DOHH2 (cell line): ENCODE measurements around the gene TRPM4.

Experiments used
- H3F3A ChIP-seq: fragments of 200-600 bp; sonication (generic), shearing (Covaris generic); 2 replicates; pipeline ENCODE4 v1.6.0; 2016; ENCODE audit warnings: antibody characterized with exemption, mild to moderate bottlenecking; ENCODE audit not compliant: control insufficient read depth, insufficient read depth
- H3K27ac ChIP-seq: fragments of 200-600 bp; sonication (generic); 2 replicates; pipeline ENCODE4 v1.5.1; 2014; ENCODE audit warnings: low read depth, mild to moderate bottlenecking, low read length, moderate library complexity
- H3K27me3 ChIP-seq: fragments of 200-600 bp; sonication (generic); 2 replicates; pipeline ENCODE4 v1.6.1; 2014; ENCODE audit warnings: mild to moderate bottlenecking, low read length, mixed read lengths; ENCODE audit not compliant: control insufficient read depth
- H3K36me3 ChIP-seq: fragments of 200-600 bp; sonication (generic); 2 replicates; pipeline ENCODE4 v1.6.1; 2014; ENCODE audit warnings: mild to moderate bottlenecking, low read length, moderate library complexity, mixed read lengths; ENCODE audit not compliant: control insufficient read depth
- H3K4me1 ChIP-seq: fragments of 200-600 bp; sonication (generic); 2 replicates; pipeline ENCODE4 v1.6.1; 2014; ENCODE audit warnings: mild to moderate bottlenecking, low read length, mixed read lengths; ENCODE audit not compliant: control insufficient read depth
- H3K4me2 ChIP-seq: fragments of 200-600 bp; sonication (generic); 2 replicates; pipeline ENCODE4 v1.6.0; 2014; ENCODE audit warnings: mild to moderate bottlenecking, low read length, moderate library complexity
- H3K4me3 ChIP-seq: fragments of 200-600 bp; sonication (generic); 2 replicates; pipeline ENCODE4 v1.5.1; 2014; ENCODE audit warnings: mild to moderate bottlenecking, low read length, mixed read lengths
- H3K79me2 ChIP-seq: fragments of 200-600 bp; sonication (generic); 2 replicates; pipeline ENCODE4 v1.6.1; 2014; ENCODE audit warnings: mild to moderate bottlenecking, low read length, mixed read lengths; ENCODE audit not compliant: control insufficient read depth
- H3K9me2 ChIP-seq: fragments of 200-600 bp; sonication (generic); replicated peaks from 2 replicates; pipeline ENCODE4 v1.6.1; 2014; ENCODE audit warnings: mild to moderate bottlenecking, low read length, mixed read lengths; ENCODE audit not compliant: control insufficient read depth
- H3K9me3 ChIP-seq: fragments of 200-600 bp; sonication (generic); 2 replicates; pipeline ENCODE4 v1.6.1; 2014; ENCODE audit warnings: antibody characterized with exemption, low read length, mixed read lengths; ENCODE audit not compliant: control insufficient read depth, insufficient read depth
- H4K20me1 ChIP-seq: fragments of 200-600 bp; sonication (generic); 2 replicates; pipeline ENCODE4 v1.6.0; 2014; ENCODE audit warnings: low read depth, mild to moderate bottlenecking, antibody characterized with exemption, low read length, moderate library complexity; ENCODE audit not compliant: control insufficient read depth, insufficient read depth
- EZH2phosphoT487 ChIP-seq: fragments of 200-600 bp; sonication (generic); IDR thresholded peaks from 2 replicates; pipeline ENCODE4 v1.6.1; 2017; ENCODE audit warnings: borderline replicate concordance, mild to moderate bottlenecking, antibody characterized with exemption, low read length, moderate library complexity, mixed read lengths
- TF ChIP-seq, protein P1 (sequence below): fragments of 200-600 bp; sonication (generic); IDR thresholded peaks from one replicate; pipeline ENCODE4 v1.5.1; 2014; ENCODE audit warnings: antibody characterized with exemption, mild to moderate bottlenecking, low read depth, low read length; ENCODE audit not compliant: poor library complexity, severe bottlenecking

TRPM4 gene

DNA sequence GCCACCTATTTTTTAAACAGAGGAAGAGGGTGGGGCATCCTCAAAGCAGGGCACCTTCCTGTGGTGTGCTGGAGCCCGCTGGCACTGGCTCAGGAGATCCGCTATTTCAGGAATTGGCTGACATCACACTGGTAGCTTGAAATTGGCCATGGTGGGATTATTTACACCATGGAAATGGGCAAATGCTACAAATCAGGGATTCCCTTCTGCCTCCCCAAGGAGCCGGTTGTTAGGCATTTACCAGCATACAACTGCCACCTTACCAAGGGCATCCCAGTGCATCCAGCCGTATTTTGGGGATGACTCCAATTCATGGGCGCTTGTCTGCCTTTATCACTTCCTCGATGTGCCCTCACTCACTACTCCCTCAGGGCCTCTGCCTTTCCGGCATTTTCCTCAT lies 16.6 kb upstream of the TRPM4 start:
- no peaks in the 10 kb centered on the region for H3K9me3 ChIP-seq
- no peaks in the 10 kb centered on the region for H3F3A ChIP-seq
- TF ChIP-seq, protein P1, sequence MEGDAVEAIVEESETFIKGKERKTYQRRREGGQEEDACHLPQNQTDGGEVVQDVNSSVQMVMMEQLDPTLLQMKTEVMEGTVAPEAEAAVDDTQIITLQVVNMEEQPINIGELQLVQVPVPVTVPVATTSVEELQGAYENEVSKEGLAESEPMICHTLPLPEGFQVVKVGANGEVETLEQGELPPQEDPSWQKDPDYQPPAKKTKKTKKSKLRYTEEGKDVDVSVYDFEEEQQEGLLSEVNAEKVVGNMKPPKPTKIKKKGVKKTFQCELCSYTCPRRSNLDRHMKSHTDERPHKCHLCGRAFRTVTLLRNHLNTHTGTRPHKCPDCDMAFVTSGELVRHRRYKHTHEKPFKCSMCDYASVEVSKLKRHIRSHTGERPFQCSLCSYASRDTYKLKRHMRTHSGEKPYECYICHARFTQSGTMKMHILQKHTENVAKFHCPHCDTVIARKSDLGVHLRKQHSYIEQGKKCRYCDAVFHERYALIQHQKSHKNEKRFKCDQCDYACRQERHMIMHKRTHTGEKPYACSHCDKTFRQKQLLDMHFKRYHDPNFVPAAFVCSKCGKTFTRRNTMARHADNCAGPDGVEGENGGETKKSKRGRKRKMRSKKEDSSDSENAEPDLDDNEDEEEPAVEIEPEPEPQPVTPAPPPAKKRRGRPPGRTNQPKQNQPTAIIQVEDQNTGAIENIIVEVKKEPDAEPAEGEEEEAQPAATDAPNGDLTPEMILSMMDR: no peak
- TF ChIP-seq EZH2phosphoT487: no peak
- H3K4me1 ChIP-seq: peaks cover 19% of the 10 kb centered on the region
- H3K4me2 ChIP-seq: no peak overlapping the region
- H3K4me3 ChIP-seq: no peak overlapping the region
- no peaks in the 10 kb centered on the region for H3K79me2 ChIP-seq
- H3K9me2 ChIP-seq: no peaks in the 10 kb centered on the region
- no peaks in the 10 kb centered on the region for H3K27me3 ChIP-seq
- no peaks in the 10 kb centered on the region for H4K20me1 ChIP-seq
- no peak overlapping the region for H3K27ac ChIP-seq
- H3K36me3 ChIP-seq: no peaks in the 10 kb centered on the region

DNA sequence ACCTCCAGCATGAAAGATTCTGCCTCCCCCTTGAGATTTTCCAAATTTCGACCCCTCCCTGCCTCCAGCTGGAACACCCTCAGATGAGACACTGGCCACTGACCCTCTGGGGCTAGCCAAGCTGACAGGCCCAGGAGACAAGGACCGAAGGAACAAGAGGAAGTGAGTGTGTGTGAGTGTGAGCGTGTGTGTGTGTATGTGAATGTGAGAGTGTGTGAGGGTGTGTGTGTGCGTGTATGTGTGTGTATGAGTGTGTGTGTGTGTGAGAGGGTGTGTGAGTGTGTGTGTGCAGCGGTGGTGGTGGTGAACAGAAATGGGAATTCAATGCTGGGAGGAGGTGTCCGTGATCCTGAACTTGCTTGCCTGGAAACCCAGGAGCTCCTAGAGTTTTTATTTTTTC lies 16.2 kb upstream of the TRPM4 start:
- Histone ChIP-seq H3F3A (no peaks in the 10 kb centered on the region), H3K27ac (no peak overlapping the region), H3K79me2 (no peaks in the 10 kb centered on the region), H3K27me3 (no peaks in the 10 kb centered on the region), H3K4me1 (peaks cover 21% of the 10 kb centered on the region), H3K4me2 (no peak overlapping the region), H4K20me1 (no peaks in the 10 kb centered on the region), H3K9me2 (no peaks in the 10 kb centered on the region), H3K9me3 (no peaks in the 10 kb centered on the region), H3K4me3 (no peak overlapping the region), H3K36me3 (no peaks in the 10 kb centered on the region)
- TF ChIP-seq, protein P1: no peak
- TF ChIP-seq EZH2phosphoT487: no peak

DNA sequence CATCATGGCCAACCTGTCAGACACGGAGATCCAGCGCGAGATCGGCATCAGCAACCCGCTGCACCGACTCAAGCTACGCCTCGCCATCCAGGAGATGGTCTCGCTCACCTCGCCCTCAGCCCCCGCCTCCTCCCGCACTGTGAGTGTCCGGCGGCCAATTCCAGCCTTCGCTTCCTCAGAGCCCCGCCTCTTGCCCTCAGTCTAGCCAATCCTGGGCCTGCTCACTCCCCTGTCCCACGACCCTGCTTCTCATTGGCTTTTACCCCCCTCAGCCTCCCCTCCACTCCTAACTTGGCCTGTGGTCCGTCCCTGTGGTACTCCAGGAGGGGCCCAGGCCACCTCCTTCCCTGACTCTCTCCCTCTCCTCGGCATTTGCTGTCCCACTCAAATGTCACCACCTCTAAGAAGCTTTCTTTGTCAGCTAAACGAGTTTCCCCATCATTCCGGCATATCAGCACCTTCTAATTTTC lies 14.7 kb upstream of the TRPM4 start:
- H3K4me2 ChIP-seq: peak overlapping the region; percentile 69
- H3K9me3 ChIP-seq: no peaks in the 10 kb centered on the region
- H3K4me1 ChIP-seq: peaks cover 22% of the 10 kb centered on the region
- TF ChIP-seq, protein P1: no peak
- TF ChIP-seq EZH2phosphoT487: no peak
- no peaks in the 10 kb centered on the region for H3K9me2 ChIP-seq
- no peak overlapping the region for H3K27ac ChIP-seq
- no peaks in the 10 kb centered on the region for H4K20me1 ChIP-seq
- H3K27me3 ChIP-seq: no peaks in the 10 kb centered on the region
- H3K36me3 ChIP-seq: no peaks in the 10 kb centered on the region
- H3K79me2 ChIP-seq: no peaks in the 10 kb centered on the region
- peak overlapping the region; percentile 67 for H3K4me3 ChIP-seq
- peaks cover 3% of the 10 kb centered on the region; the same call in 1 of the 2 replicates for H3F3A ChIP-seq
